Breast epithelium (tissue), 4 donors: ENCODE results near the gene SLC5A11. TPM values are rescaled to one million over a fixed set of nuclear protein-coding genes. Genes with fewer than 3 reads are reported as not detected.
"Not testable (repeated sequence)": the region's sequence is repeated elsewhere in the genome, so short reads cannot be mapped to it uniquely, and the experiment has no call there.

Experiments
- DNase-seq, 2 donors: peaks; one replicate each; pipeline ENCODE4 v3.0.0-alpha.2; 2019; ENCODE audit warnings: low spot score in 2 of 2
- H3K27ac ChIP-seq, 2 donors: fragments of 200-600 bp; sonication (generic) in 1 of 2; one replicate each; pipeline ENCODE4 v1.5.1; 2016 to 2019; ENCODE audit warnings: mild to moderate bottlenecking in 1 of 2
- H3K27me3 ChIP-seq, 2 donors: fragments of 200-600 bp; sonication (generic) in 1 of 2; one replicate each; pipeline versions ENCODE4 v1.5.1 to v1.6.0; 2017 to 2019; ENCODE audit warnings: control low read depth in 1 of 2, mild to moderate bottlenecking in 1 of 2
- H3K36me3 ChIP-seq: fragments of 200-600 bp; one replicate; pipeline ENCODE4 v1.5.1; 2019
- H3K4me1 ChIP-seq, 2 donors: fragments of 200-600 bp; sonication (generic); one replicate each; pipeline ENCODE4 v1.5.1; 2016 to 2019; ENCODE audit warnings: control low read depth in 1 of 2
- H3K4me3 ChIP-seq, 3 donors: fragments of 200-600 bp; sonication (generic); 1 replicate in 2 of 3; 2 replicates in 1 of 3; pipeline ENCODE4 v1.5.1; 2016 to 2019; ENCODE audit warnings: mild to moderate bottlenecking in 3 of 3, moderate library complexity in 2 of 3
- H3K9me3 ChIP-seq, 2 donors: fragments of 200-600 bp; sonication (generic) in 1 of 2; one replicate each; pipeline ENCODE4 v1.5.1; 2016 to 2019; ENCODE audit warnings: control low read depth in 1 of 2
- CTCF ChIP-seq, 3 donors: fragments of 450-650 bp; IDR thresholded peaks; one replicate each; pipeline ENCODE4 v1.5.1; 2016 to 2017; ENCODE audit warnings: antibody characterized with exemption in 3 of 3, mild to moderate bottlenecking in 3 of 3, moderate library complexity in 3 of 3
- POLR2A ChIP-seq: fragments of 450-650 bp; IDR thresholded peaks from one replicate; pipeline ENCODE4 v1.6.1; 2016; ENCODE audit warnings: antibody characterized with exemption, mild to moderate bottlenecking, moderate library complexity
- POLR2AphosphoS5 ChIP-seq, 3 donors: sonication (generic); formaldehyde crosslinking; IDR thresholded peaks; one replicate each; pipeline ENCODE4 v1.6.1; 2017; ENCODE audit warnings: antibody characterized with exemption in 3 of 3
- intact Hi-C: fragments of 100-400 bp; cut with DNase I; formaldehyde crosslinking; loops from one replicate; pipeline ENCODE4 v1.15.1; 2023; ENCODE audit warnings: low total_unique reads
- total RNA-seq, 3 donors: library from RNA; depleted of rRNA; stranded (reverse); fragments of >200 nt; gene quantifications; one replicate each; pipeline ENCODE4 v1.1.0, GENCODE V29; 2016

Gene SLC5A11
- total RNA-seq, 3 donors from 2014 or later = 0.16 to 1.8 (median 0.66) TPM

- Histone ChIP-seq H3K4me3 (no peak overlapping the region), H3K4me1 (no peaks in the 10 kb centered on the region), H3K27ac (no peak overlapping the region), H3K36me3 (peaks cover 15% of the 10 kb centered on the region), H3K27me3 (no peaks in the 10 kb centered on the region), H3K9me3 (no peaks in the 10 kb centered on the region)
- intact Hi-C loops = no loop called here
- no peak for DNase-seq
- no peak for TF ChIP-seq POLR2AphosphoS5 (IDR thresholded peaks at IDR 0.05)
- TF ChIP-seq POLR2A = no peak
- TF ChIP-seq CTCF (IDR thresholded peaks at IDR 0.05) = no peak
These were observed 38.5 kb upstream of the SLC5A11 start for GRCh38 chr16:24807301-24807700.

GRCh38 chr16:24810951-24811843 lies 34.6 kb upstream of the SLC5A11 start:
- H3K27ac ChIP-seq = no peak overlapping the region
- H3K27me3 ChIP-seq = no peaks in the 10 kb centered on the region
- peaks cover 8% of the 10 kb centered on the region for H3K36me3 ChIP-seq
- intact Hi-C loops = no loop called here
- DNase-seq = no peak
- no peaks in the 10 kb centered on the region for H3K9me3 ChIP-seq
- H3K4me1 ChIP-seq = no peaks in the 10 kb centered on the region
- no peak overlapping the region for H3K4me3 ChIP-seq
- TF ChIP-seq CTCF (IDR thresholded peaks at IDR 0.05) = no peak
- no peak for TF ChIP-seq POLR2A
- TF ChIP-seq POLR2AphosphoS5 (IDR thresholded peaks at IDR 0.05) = no peak

GRCh38 chr16:24812813-24813212 lies 33.0 kb upstream of the SLC5A11 start:
- H3K9me3 ChIP-seq, DNase-seq, H3K4me3 ChIP-seq, H3K4me1 ChIP-seq, intact Hi-C loops, H3K27me3 ChIP-seq, H3K27ac ChIP-seq: not testable (repeated sequence)
- peaks cover 12% of the 10 kb centered on the region for H3K36me3 ChIP-seq

- DNase-seq = no peak
- no peaks in the 10 kb centered on the region for H3K9me3 ChIP-seq
- TF ChIP-seq POLR2A = no peak
- TF ChIP-seq POLR2AphosphoS5 (IDR thresholded peaks at IDR 0.05) = no peak
- TF ChIP-seq CTCF (IDR thresholded peaks at IDR 0.05) = no peak
- no peaks in the 10 kb centered on the region for H3K4me1 ChIP-seq
- peaks cover 12% of the 10 kb centered on the region for H3K36me3 ChIP-seq
- H3K27me3 ChIP-seq = no peaks in the 10 kb centered on the region
- no peak overlapping the region for H3K4me3 ChIP-seq
- H3K27ac ChIP-seq = no peak overlapping the region
- intact Hi-C loops = no loop called here
These were observed 30.7 kb upstream of the SLC5A11 start for GRCh38 chr16:24815021-24815420.

- no peaks in the 10 kb centered on the region for H3K4me1 ChIP-seq
- no peaks in the 10 kb centered on the region for H3K27me3 ChIP-seq
- no peaks in the 10 kb centered on the region for H3K9me3 ChIP-seq
- DNase-seq = no peak
- H3K27ac ChIP-seq = no peak overlapping the region
- intact Hi-C loops = no loop called here
- no peak overlapping the region for H3K4me3 ChIP-seq
- TF ChIP-seq POLR2A (no peak), CTCF (IDR thresholded peaks at IDR 0.05) (no peak), POLR2AphosphoS5 (IDR thresholded peaks at IDR 0.05) (no peak)
- H3K36me3 ChIP-seq = peaks cover 18% of the 10 kb centered on the region
These were observed 29.1 kb upstream of the SLC5A11 start for GRCh38 chr16:24816688-24817087.
